Measurements from ENCODE around the gene TAF11L10.
"Not testable (repeated sequence)": the region's sequence is repeated elsewhere in the genome, so short reads cannot be mapped to it uniquely, and the experiment has no call there.

GRCh38 chr5:17603880-17604279, 6.3 kb upstream of the TAF11L10 start, which contains the start of gene TAF11L11:
- not testable (repeated sequence) for TF ChIP-seq EZH2 (IDR thresholded peaks at IDR 0.05; ENCODE audit: insufficient read depth, poor library complexity, severe bottlenecking); EZH2phosphoT487 (IDR thresholded peaks at IDR 0.05; ENCODE audit: insufficient read depth, low read depth)
